NCI-H2196 treated with DMSO at 0.1 percent for 48 hours (cell line): ENCODE results near the gene BID.

Experiments used
- DNase-seq: peaks from one replicate; lab custom pipeline; 2025; ENCODE audit not compliant: unreplicated experiment; lab: John Stamatoyannopoulos, UW

BID gene

DNA sequence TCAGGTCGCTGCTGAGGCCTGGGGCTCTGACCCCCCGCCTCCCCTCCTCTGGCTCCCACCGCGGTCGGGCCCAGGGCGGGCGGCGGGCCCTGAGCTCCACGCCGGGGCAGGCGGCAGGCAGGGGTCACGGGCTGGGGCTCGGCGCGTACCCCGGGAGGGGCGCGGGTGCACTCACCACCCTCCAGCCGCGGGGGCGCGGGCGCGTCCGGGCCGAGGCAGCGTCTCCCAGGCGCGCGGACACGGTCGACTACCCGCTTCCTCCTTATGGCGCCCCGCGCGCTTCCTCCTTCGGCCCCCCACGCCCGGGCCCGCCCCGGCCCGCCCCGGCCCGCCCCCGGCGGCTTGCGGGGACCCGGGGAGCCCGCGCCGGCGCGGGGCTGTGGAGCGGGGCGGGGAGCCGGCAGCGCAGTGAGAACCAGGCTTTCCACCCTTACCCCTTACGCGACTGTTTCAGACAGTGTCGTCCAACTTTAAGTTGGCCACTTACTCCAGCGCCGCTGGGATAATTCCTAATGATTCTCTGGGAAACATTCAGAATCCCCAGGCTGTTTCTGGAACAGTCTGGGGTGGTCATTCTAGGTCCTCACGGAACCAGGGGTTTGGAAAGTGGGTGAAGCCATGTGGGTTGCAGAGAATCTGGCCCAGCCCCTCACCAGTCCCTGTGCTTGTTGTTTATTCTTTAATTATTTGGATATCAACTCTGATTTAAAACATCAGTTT lies at the start of gene BID:
TSS of gene BID (minus strand) at position 264 of the 720 bp plus-strand sequence. CDS start 24,353 bp downstream, outside the sequence.
- no peak for DNase-seq

DNA sequence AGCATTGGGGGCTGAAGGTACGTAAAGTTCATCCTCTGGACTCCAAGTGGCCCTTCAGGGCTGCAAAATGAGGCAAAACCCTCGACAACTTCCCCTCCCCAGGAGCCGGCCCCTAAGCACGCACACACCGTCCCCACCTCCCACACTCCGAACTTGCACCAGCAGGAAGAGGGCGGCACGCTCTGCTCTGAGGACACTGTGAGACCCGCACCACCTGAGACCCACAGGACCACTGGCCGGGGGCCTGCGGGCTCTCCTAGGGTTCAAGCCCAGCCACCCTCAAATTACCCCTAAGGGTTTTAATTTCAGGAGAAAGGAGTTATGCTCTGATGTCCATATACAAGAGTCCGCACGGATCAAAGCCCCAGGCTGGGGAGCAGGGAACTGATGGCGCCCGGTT lies 49.7 kb upstream of the BID start:
- no peak for DNase-seq

DNA sequence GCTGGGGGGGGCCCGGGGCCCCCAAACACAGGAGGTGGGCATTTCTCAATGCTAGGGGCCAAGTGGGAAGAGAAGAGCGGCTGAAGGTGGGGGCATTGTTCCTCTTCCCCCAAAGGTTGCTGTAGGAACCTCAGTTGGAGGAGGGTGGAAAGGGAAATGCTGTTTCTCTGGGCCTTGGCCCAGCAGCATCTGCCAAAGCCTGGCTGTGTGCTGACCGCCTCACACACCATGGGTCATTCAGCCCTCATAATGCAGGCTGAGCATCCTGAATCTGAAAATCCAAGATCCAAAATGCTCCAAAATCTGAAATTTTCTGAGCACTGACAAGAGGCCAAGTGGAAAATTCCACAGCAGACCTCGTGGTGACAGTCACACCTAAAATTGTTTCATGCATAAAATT lies 49.0 kb upstream of the BID start:
- no peak for DNase-seq

DNA sequence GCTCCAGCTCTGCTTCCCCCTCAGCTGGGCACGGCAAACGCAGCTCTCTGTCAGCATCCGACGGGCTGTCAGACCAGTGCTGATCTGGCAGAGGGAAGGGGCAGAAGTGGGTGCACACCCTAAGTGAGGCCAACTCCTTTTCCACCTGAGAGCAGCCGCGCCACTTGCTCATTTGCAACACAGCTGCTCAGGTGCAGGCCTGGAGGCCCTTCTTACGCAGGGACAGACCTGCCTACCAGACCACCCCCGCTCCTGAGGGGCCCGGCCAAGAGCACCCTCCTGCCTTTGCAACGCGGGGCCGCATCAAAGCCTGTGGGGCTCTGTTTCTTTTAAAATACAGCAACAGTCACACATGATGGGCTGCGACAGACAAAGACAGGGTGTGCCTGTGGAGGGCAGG lies 47.8 kb upstream of the BID start:
- no peak for DNase-seq

DNA sequence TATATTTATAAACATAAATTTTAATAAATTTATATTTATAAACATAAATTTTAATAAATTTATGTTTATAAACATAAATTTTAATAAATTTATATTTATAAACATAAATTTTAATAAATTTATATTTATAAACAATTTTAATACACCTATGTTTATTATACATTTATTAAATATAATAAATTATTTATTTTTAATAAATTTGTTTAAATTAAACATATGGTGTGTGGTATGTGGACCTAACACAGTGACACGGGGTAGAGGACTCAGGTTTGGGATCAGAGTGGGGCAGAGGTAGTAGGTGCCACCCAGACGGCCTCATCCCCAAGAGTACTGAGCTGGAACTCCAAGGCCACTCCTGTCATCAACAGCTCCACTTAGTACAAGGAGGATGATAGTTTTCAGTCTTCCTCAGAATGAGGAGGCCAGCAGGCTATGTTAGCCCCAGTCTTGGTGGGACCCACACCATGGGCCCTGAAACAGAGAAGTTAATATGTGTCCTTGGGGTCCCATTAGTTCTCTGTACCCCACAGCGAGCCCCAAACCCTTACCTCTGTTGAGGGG lies 46.7 kb upstream of the BID start:
- DNase-seq: no peak

DNA sequence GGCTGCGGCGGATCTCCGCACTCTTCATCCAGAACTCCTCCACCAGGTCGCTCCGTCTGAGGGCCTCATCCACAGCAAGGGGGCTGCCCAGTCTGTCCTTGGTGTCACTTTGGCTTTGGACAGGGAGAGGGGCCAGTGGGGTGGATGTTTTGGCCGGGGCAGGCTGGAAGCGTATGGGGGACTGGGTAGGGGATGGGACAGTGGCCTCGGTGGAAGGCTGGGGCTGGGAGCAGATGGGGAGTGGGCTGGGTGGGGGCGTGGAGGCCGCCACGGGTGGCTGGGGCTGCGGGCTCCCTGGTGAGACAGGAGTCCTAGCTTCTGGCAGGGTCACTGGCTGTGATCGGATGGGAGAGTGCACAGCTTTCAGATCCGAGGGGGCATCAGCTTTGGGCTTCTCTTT lies 44.4 kb upstream of the BID start:
- no peak for DNase-seq

DNA sequence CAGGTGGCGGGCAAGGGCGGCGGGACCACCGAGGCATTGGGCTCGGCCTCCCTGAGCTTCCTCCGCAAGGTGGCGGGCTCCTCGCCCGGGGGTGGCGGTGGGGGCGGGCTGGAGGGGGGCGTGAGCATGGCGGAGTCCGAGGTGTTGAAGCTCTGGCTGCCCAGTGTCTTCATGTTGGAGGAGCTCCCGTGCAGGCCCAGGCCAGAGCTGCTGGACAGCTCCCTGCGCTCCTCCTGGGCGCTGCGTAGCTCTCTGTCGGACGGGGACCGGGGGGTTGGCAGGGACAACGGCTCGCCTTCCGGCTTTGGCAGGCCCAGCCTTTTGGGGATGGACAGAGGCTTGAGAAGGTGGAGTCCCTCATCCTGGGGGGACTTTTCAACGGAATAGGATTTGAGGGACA lies 43.9 kb upstream of the BID start:
- DNase-seq: no peak

DNA sequence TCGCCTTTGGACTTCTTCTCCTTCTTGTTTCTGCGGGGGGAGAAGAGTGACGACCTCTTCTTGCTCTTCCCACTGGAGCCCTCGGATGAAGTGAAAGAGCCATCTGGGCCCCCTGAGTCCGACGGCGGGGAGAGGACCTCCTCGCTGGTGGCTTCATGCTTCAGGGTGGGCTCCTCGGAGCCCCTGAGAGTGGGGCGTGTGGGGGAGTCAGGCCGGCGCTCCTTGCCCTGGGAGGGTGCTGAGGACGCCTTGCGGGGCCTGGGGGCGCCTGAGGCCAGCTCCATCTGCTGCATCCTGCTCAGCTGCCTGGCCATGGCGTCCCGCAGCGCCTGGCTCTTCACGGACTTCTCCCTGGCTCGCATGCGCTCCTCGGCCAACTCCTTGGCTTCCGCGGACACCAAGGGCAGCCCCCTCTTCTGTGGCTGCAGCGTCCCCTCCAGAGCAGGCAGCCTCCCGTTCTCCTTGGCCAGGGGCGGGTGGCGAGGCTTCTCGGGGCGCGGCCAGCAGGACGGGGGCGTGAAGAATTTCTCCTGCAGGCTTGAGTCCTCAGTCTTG lies 43.3 kb upstream of the BID start:
- DNase-seq: no peak

DNA sequence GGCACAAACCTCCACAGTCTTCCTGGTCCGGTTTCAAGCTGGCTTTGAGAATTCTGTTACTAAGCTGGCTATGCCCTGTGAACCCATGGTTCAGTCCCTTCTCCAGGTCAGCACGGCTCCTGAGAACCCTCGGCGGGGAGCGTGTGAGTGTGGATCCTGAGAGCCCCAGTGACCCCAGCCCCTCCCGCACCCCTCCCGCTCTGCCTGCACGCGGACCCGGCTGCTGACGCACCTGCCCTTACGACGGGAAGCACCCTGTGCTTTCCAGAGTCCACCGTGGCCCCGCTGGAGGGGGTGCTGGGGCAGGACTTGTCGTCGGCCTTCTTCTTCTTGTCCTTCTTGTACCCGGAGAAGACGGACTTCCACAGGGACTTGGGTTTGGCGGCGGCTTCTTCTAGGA lies 42.8 kb upstream of the BID start:
- no peak for DNase-seq

DNA sequence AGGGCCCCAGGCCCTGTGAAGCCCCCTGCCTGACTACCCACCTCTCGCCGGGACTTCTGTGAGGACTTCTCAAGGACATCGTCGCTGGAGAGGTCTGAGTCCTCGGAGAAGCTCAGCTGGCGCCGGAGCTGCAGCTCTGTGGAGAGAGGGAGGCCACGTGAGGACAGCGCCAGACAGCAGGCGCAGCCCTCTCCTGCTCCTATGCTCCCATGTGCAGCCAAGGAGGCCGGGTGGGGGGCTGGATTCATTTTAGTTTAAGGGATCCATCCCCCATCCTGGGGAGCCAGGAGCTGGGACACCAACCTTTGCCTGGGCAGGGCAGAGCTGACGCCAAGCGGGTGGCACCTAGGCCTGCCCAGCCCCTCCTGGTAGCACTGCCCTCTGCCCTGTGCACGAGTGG lies 42.4 kb upstream of the BID start:
- no peak for DNase-seq

DNA sequence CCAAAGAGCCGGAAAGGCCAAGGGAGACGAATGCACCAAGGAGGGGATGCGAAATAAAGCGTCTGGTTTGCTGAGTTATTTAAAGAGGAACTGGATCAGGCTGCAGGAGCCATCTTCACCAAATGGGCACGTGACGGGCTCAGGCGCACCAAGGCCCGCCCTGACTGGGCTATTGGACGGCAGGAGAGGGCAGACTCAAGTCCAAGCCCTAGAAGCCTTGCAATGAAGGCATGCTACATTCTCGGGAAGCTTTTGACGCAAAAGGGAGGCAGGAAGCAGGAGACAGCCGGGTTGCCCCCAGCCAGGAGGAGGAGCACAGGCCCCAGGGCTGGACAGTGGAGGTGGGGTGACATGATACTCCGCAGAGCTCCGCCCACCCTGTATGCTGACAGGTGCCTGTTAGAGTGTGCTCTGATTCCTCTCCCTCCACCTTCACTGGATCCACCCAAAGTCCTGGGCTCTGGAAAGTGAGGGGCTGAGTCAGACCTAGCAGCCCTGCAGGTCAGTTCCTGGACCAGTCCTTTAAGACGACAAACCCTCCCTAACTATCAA lies 41.5 kb upstream of the BID start:
- DNase-seq: no peak

DNA sequence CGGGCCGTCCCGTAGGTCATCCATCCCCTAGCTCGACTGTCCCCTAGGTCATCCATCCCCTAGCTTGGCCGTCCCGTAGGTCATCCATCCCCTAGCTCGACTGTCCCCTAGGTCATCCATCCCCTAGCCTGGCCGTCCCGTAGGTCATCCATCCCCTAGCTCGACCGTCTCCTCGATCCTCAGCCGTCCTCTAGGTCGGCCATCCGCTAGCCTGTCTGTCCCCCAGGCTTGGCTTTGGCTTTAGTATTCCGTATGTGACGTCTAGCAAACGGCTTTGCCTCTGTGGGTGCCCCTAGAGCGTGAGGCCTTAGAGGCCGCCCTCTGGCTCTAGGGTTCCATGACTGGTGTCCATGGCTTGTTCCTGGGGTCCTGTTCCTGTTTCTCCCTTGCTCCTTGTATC lies 40.6 kb upstream of the BID start:
- no peak for DNase-seq

DNA sequence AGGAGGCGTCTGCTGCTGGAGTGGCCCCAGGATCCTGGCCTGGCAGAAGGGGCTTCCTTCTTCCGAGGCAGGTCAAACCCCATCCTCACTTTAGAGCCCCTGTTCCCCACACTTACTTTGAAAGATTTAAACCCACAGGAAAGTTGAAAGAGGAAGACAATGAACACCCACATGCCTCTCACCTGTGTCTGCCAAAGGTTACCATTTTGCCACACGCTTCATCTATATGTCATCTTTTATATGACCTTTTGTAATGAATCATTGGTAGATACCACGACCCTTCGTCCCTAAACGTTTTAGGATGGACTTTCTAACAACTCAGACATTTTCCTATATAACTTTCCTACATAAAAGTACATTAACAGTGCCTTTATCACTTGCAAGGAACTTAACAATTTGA lies 39.8 kb upstream of the BID start:
- DNase-seq: no peak

DNA sequence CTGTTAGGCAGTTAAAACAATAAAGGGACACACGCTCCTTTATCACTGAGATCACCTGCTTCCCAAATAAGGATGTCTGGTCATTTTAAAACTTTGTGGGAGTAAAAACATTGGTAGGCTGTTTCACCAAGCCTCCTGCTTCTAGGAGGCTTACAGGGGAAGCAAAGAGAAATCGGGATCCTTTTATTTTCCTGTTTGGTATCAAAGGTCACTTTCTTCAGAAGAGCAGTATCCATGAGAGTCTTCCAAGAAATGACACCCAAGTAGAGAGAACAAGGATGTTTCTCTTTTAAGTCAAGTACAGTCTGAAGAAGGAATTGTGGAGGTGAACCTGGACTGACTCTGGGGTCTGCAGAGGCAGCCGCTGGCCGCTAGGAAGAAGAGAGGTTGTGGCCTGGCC lies 36.9 kb upstream of the BID start:
- DNase-seq: no peak

DNA sequence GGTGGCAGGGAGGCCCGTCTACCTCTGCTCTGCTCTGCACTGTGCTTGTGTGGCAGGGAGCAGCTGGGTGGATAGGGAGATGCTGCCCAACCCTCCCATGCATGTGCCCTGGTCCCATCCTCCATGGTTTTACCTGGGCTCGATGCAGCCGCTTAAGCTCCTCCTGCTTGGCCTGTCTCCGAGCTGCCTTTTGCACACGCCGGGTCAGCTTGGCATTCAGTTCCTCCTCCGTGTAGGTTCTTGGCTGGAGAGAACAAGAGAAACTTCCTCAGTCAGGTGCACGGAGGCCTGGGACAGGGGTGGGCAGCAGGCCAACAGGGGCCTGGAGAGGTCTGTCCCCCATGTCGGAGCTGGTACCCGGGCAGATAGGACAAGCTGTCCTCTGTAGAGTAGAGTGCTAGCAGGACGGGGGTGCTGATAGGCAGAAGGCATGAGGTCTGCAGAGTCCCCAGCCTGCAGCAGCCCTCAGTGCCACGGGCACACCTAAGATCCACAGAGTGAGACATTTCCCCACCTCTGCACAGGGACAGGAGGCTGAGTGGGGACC lies 36.4 kb upstream of the BID start:
- DNase-seq: no peak

DNA sequence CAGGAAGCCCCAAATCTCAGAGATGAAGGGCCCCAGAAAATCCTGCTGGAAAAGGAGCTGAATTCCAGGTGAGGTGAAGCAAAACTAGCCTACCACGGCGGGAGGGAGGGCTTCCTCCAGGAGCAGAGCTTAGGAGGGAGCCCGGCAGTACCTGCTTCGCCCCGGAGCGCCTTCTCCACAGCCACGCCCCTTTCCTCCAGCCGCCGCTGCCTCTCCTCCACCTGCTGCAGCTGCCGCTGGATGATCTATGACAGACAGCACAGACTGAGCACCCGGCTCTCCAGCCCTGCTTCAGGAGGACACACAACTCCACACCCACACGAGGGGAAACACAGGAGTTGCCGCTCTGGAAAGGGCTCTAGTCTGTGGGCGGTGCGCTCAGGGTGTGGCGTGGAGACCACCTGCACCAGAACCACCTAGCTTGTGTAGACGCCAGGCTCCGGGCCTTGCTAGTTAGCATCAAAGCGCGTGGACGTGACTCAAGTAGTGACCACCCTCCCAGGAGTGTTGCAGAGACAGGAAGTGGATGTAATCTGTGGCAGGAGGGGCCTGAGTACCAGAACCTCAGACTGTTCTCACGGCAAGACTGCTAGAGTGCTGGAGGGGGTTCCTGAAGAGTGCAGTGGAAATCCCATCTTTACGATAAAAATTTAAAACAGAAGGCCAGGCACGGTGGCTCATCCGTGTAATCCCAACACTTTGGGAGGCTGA lies 34.6 kb upstream of the BID start:
- no peak for DNase-seq

DNA sequence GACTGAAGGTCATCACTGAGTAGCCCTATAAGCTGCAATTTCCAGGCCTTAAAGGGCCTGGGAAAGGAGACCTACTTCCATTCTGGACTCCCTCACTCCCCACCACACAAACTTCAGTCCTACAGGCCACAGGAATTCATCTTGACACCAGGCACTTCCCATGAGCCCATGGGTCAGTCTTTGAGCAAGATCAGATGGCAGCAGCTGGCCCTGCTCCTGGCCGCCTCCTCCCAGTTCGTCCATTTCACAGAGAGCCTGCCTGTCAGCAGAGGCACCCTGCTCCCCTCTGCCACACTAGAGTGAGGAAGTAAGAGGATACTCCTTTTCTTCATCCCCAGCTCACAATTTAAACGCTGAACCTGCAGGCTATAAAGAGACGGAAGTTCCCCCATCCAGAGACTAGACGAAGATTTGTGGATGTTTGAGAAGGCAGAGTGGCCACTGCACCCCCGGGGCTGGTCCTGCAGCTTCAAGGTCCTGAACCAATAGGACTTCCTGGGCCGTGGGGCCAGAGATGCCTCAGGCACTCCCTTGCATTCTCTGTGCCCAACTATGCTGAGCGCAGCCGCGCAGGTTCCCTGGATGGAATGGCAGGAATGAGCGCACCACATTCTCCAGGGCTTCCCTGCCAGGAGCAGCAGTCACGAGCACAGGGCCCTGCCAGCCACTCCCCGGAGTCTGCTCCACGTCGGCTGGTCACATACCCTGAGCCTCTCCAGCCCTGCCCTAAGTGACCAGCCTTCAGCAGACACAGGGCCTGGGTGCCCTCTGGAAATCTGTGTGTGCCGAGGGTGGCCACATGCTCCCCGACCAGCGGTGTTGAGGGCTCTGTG lies 33.5 kb upstream of the BID start:
- no peak for DNase-seq

DNA sequence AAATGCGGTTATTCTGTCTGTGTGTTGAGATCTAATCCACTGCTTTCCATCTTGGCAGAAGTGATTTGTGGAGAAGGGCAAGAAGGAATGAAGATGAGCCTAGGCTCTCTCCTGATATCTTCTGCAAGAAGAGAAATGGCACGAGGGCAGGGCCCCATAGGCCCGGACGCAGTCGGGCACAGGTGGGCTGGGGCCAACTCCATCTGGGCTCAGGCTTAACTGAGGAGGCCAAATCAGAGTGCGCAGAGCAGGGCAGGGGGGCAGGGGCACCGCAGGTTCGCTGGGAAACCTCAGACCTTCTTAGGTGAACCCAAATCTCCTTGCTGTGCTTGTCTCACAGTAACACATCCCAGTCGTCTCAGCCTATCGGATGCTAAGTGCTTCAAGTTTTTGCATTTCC lies 32.8 kb upstream of the BID start:
- no peak for DNase-seq

DNA sequence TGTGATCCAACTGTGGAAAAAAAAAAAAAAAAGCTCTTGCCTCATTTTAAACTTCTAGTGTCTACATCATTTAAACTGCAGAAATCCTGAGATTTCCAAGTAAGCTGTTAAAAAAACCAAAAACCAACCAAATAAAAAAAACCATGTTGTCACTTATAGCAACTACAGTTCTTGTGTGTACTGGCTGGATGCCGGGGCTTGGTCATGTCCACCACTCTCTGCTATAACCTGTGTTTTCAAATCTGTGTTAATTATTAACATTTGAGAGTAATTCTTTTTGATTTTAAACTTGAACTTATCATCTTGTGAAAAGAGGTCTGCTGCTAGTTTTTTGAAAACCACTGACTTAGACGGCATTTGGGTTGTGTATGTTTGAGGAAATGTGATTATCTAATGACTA lies 32.2 kb upstream of the BID start:
- DNase-seq: no peak

DNA sequence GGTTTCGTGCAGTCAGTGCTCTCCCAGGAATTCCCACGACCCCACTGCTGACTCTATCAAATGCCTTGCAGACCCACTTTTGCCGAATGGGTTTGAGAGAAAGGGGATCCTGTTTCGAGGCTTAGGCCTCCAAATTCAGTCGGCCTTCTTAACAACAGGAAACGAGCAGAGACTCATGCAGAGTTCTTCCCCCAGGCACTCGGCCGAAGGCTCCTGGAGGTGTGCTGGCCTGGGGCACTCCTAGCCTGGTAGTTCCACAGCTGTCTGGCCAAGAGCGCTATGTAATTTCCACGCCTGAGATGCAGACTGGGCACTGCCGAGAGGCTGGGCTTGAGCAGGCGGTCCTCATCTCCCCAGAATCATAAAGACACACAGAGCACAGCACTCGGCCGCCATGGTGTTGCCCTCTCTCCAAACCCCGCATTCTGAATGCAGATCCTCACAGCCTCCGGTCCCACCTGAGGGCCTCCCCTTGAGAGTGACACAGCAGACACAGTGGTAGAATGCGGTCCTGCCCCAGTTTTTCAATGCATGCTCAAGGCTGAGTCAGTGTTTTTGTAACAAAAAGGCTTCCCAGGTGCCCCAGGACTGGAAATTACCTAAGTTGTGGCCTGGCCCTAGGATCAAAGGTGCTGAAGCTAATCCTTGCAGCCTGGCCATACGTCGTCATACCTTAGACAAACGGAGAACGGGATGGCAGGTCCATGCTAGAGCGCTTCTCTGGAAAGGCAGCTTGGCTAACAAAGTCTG lies 30.2 kb upstream of the BID start:
- DNase-seq: no peak
